CD4-positive, alpha-beta T cell treated with Interleukin-4 for 1 hour (primary cell): Measurements from ENCODE around the gene TNFRSF8.
"Not testable (repeated sequence)": the region's sequence is repeated elsewhere in the genome, so short reads cannot be mapped to it uniquely, and the experiment has no call there.

Experiments
- DNase-seq, 2 donors: peaks; one replicate each; pipeline ENCODE4 v3.0.0-alpha.2; 2020 to 2022

TNFRSF8 gene

DNA sequence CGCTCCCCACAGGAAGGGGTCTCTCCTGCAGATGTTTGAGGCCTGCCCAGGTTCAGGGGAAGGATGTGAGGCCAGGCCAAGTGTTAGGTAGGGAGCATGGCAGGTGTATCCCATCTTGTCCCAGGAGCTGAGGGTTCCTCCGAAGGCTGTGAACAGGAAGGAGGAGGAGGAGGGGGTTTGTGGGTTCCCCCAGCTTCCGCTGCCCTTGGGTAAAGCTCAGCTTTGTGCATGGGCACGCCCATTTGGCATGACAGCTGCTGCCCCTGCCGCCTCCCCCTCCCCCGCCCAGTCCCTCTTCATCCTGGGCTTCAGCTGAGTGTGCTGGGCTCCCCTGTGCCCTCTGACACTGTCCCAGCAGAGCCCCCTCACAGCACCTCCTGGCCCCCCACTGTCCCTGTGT lies 25.5 kb downstream of the TNFRSF8 start:
- DNase-seq = peak; percentile 60

- DNase-seq = no peak
These were observed 27.2 kb downstream of the TNFRSF8 start for GRCh38 chr1:12090326-12090725.

DNA sequence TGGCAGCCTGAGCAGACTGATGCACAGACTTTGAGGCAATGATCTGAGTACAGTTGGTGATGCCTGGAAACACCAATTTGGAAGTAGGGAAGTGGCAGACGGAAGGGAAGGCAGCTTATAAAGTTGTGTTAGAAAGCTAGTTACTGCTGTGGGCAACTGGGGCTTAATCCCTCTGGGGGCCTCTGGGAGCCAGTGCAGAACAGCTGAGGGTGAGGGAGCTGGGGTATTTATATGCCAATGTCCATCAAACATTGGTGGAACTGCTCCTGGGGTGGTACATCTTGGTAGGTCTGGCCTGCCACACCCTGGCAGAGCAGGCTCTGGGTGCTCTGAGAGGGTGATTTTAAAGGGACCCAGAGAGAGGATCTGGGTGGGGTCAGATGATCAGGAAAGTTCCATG lies 28.1 kb downstream of the TNFRSF8 start:
- DNase-seq = no peak

GRCh38 chr1:12094180-12094579 lies 31.1 kb downstream of the TNFRSF8 start:
- no peak for DNase-seq

GRCh38 chr1:12095452-12096263 lies 32.6 kb downstream of the TNFRSF8 start:
- DNase-seq = no peak

- no peak for DNase-seq
These were observed 33.5 kb downstream of the TNFRSF8 start for GRCh38 chr1:12096615-12097014.

- DNase-seq = no peak
These were observed 34.2 kb downstream of the TNFRSF8 start for GRCh38 chr1:12097321-12097720.

DNA sequence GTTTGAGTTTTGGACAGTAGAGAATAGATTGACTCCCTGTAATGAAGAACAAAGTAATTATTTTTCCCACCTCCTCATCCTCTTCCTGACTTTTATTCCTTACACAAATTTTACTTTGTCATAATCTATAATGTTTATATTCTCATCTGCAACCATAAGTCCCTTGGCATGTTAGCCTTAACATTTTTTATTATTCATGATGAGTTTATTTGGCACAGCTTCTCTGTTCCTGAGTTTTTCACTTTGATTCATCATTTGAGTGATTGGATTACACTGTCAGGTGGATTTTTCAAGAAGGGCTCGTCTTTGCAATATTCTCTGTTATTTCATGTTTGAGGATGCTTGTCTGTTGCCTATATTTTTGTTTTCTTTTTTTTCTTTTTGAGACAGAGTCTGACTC lies 35.7 kb downstream of the TNFRSF8 start:
- no peak for DNase-seq

DNA sequence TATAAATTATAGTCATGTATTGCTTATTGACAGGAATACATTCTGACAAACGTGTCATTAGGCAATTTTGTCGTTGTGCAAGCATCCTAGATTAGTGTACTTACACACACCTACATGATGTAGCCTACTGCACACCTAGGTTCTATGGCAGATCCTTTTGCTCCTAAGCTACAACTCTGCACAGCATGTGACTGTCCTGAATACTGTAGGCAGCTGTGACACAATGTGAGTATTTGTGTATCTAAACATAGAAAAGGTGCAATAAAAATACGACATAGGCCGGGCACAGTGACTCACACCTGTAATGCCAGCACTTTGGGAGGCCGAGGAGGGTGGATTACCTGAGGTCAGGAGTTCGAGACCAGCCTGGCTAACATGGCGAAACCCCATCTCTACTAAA lies 36.5 kb downstream of the TNFRSF8 start:
- DNase-seq = no peak

DNA sequence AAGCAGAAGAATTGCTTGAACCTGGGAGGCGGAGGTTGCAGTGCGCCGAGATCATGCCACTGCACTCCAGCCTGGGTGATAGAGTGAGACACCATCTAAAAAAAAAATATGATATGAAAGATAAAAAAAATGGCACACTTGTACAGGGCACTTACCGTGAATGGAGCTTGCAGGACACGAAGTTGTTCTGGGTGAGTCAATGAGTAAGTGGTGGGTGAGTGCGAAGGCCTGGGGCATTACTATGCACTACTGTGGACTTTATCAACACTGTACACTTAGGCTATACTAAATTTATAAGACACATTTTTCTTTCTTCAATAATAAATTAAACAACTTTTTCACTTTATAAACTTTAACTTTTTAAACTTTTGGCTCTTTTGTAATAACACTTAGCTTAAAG lies 37.0 kb downstream of the TNFRSF8 start:
- no peak for DNase-seq

DNA sequence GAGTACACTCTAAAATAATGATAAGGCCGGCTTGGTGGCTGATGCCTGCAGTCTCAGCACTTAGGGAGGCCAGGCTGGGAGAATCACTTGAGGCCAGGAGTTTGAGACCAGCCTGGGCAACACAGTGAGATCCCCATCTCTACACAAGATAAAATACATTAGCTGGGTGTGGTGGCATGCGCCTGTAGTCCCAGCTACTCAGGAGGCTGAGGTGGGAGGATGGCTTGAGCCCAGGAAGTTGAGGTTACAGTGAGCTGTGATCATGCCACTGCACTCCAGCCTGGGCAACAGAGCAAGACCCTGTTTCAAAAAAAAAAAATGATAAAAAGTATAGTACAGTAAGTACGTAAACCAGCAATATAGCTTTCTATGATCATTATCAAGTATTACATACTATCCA lies 38.0 kb downstream of the TNFRSF8 start:
- DNase-seq = not testable (repeated sequence)

- no peak for DNase-seq
These were observed 39.0 kb downstream of the TNFRSF8 start for GRCh38 chr1:12102066-12102465.

- no peak for DNase-seq
These were observed 41.3 kb downstream of the TNFRSF8 start for GRCh38 chr1:12104417-12104816.

- no peak for DNase-seq
These were observed 43.0 kb downstream of the TNFRSF8 start for GRCh38 chr1:12106153-12106552.

- DNase-seq = not testable (repeated sequence)
These were observed 43.8 kb downstream of the TNFRSF8 start for GRCh38 chr1:12106861-12107260.

GRCh38 chr1:12107718-12108117 lies 44.6 kb downstream of the TNFRSF8 start:
- DNase-seq = no peak

DNA sequence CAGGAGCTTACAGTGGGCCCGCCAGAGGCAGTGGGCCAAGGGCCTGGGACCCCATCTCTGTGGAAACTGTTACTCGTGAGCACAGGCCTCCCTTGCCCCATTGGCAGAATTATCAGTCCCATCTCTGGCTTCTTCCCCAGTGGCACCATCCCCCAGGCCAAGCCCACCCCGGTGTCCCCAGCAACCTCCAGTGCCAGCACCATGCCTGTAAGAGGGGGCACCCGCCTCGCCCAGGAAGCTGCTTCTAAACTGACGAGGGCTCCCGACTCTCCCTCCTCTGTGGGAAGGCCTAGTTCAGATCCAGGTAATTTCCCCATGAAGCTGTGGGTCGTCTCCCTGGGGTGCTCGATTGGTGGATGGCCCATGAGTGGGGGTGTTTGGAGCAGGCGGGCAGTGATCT lies 46.8 kb downstream of the TNFRSF8 start:
- no peak for DNase-seq

DNA sequence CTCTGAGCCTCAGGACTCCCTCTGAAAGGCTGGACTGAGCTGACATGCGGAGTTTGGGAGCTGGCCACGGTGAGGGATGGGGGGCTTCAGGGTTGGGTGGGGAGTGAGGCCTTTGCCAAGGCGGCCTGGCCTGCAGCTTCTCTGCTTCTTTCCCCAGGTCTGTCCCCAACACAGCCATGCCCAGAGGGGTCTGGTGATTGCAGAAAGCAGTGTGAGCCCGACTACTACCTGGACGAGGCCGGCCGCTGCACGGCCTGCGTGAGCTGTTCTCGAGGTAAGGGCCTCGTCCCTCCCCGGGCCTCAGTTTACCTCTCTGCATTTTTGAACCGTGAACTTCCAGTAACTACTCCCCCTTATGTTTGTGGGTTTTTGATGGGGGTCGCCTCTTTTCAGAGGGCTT lies 48.6 kb downstream of the TNFRSF8 start:
- DNase-seq = no peak

- DNase-seq = no peak
These were observed 49.6 kb downstream of the TNFRSF8 start for GRCh38 chr1:12112711-12113161.

DNA sequence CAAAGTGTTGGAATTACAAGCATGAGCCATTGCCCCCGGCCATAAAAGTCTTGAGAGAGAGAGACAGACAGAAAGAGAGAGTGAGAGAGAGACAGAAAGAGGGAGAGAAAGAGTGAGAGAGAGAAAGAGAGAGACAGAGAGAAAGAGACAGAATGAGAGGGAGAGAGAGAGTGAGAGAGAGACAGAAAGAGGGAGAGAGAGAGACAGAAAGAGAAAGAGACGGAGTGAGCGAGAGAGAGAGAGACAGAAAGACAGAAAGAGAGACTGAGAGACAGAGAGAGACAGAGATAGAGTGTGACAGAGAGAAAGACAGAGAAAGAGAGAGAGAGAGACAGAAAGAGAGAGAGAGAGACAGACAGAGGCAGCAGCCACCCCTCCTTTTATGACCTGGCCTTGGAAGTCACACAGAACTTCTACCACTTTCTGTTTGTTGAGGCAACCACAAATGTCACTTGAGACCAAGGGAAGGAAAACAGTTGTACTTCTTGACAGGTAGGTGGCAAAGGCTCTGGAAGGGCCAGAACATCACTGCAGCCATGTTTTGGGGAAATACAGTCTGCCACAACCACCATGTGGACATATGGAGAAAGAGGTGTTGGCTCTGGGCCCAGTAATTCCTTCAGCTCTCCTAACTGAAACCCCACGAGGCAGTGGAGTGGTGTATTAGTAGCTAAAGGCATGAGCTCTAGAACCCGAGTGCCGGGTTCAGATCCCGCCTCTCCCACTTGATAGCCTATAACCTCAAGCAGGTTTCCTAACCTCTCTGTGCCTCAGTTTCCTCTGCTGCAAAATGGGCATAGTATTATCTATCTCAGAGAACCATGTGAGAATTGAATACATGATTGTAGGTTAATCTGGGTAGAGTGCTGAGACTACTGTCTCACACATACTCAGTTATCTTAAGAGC lies 50.6 kb downstream of the TNFRSF8 start:
- DNase-seq = no peak

- no peak for DNase-seq
These were observed 51.2 kb downstream of the TNFRSF8 start for GRCh38 chr1:12114340-12114683.

DNA sequence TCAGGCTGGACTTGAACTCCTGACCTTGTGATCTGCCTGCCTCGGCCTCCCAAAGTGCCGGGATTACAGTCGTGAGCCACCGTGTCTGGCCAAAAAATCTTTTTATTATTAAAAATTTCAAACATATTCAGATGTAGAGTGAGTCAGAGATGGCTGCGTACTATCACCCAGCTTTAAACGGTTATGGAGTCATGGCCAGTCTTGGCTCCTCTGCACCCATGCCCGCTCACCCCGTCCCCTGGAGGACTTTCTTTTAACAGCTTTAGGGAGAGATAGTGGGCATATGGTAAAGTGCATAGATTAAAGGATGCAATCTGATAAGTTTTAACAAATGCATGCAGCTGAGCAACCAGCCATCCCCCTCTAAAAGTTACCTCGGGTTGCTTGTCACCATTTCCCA lies 51.8 kb downstream of the TNFRSF8 start:
- no peak for DNase-seq

DNA sequence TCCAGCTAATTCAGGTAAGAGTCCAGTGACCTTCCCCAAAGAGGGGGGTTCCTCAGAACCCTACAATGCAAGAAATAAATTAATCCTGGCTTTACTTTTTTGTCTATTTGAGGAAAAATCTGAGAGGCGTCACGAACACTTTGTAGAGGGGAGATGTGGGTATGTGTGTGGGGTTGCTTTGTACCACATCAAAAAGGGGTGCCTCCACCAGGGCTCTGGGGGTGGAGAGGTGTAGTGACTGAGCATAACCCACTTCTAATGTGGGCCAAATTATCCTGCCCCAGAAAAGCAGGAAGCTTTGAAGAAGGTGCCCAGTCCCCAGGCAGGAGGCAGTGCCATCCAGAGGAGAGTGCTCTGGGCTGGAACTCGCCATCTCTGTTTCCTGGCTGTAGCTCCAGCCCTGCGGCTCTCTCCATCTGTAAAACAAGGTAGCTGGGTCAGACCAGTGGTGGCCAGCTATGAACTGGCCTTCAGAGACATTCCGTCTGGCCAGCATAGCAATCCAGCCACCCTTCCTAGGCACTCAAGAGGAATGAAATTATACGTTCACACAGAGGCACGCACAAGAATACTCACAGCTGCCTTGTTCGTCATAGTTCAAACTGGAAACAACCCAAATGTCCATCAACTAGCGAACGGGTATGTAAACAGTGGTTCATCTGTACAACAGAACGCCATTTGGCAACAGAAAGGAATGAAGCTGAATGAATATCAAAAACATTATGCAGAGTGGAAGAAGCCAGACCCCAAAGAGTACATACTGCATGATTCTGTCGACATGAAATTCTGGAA lies 58.3 kb downstream of the TNFRSF8 start:
- DNase-seq = peak in 1 of 2 donors; percentile 21
